ENCODE results near the gene SV2C.

DNA sequence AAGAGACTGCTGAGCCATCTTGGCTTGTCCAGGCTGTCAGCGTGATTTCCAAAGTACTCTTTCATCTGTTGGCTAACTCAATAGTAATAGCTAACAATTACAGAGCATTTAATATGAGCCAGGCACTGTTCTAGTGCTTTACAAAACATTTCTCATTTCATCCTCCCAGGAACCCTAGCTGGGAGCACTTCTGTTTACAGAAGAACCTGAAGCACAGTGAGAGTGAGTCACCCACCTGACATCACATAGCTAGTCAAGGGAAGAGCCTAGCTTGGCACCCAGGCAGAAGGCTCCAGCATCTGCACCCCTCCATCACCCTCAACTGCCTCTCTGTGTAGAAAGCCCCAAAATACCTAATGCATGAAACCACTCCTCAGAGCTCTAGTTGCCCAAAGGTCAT is 262.4 kb downstream of the SV2C start:
- TF ChIP-seq GABPA (IDR thresholded peaks at IDR 0.05; ENCODE audit: low read depth, low read length) (no peak), GABPA (CRISPR knock-in tag; IDR thresholded peaks at IDR 0.05; ENCODE audit: low read depth) (no peak), CTCF (CRISPR knock-in tag; IDR thresholded peaks at IDR 0.05) (no peak), BRF2 (CRISPR knock-in tag; IDR thresholded peaks at IDR 0.05) (no peak), KLF16 (CRISPR knock-in tag; IDR thresholded peaks at IDR 0.05) (no peak), SRY (CRISPR knock-in tag; IDR thresholded peaks at IDR 0.05) (no peak), MYNN (CRISPR knock-in tag; IDR thresholded peaks at IDR 0.05; ENCODE audit: low read depth) (no peak)
